Activated CD4-positive, alpha-beta T cell treated with anti-CD3 and anti-CD28 coated beads, Interleukin-2, amount 10 ng/mL, durations not matched to agents 7 days and 5 days (primary cell): ENCODE data around the gene MFSD6L. TPM values are rescaled to one million over a fixed set of nuclear protein-coding genes. Genes with fewer than 3 reads are reported as not detected.

Experiments used
- CTCF ChIA-PET: fragments of 350-600 bp; sonication (Branson Sonifier 250); formaldehyde crosslinking; loops from one replicate; lab custom pipeline; 2021; ENCODE audit warnings: antibody characterized with exemption; lab: Charles Lee
- POLR2A ChIA-PET: fragments of 350-600 bp; sonication (Branson Sonifier 250); formaldehyde crosslinking; loops from one replicate; lab custom pipeline; 2021; ENCODE audit warnings: antibody characterized with exemption; lab: Charles Lee
- DNase-seq: peaks from one replicate; pipeline ENCODE4 v3.0.0-alpha.2; 2020
- H3K27ac Mint-ChIP-seq: one replicate; pipeline ENCODE4 v1.8.0; 2021; ENCODE audit warnings: mild to moderate bottlenecking, moderate library complexity, mixed read lengths
- H3K27me3 Mint-ChIP-seq: one replicate; pipeline ENCODE4 v1.8.0; 2021; ENCODE audit warnings: mixed read lengths
- H3K36me3 Mint-ChIP-seq: one replicate; pipeline ENCODE4 v1.8.0; 2021; ENCODE audit warnings: low read depth, mixed read lengths
- H3K4me1 Mint-ChIP-seq: one replicate; pipeline ENCODE4 v1.8.0; 2021; ENCODE audit warnings: mixed read lengths
- H3K4me3 Mint-ChIP-seq: one replicate; pipeline ENCODE4 v1.8.0; 2021; ENCODE audit warnings: mild to moderate bottlenecking, moderate library complexity, mixed read lengths
- H3K9me3 Mint-ChIP-seq: one replicate; pipeline ENCODE4 v1.8.0; 2021; ENCODE audit warnings: mixed read lengths
- total RNA-seq, 2 experiments: library from RNA; stranded (reverse); gene quantifications; one replicate each; pipeline ENCODE4 v1.2.3, GENCODE V29; 2021

MFSD6L gene
- total RNA-seq, 2 experiments from 2014 or later, result 0.71 to 1.4 TPM

DNA sequence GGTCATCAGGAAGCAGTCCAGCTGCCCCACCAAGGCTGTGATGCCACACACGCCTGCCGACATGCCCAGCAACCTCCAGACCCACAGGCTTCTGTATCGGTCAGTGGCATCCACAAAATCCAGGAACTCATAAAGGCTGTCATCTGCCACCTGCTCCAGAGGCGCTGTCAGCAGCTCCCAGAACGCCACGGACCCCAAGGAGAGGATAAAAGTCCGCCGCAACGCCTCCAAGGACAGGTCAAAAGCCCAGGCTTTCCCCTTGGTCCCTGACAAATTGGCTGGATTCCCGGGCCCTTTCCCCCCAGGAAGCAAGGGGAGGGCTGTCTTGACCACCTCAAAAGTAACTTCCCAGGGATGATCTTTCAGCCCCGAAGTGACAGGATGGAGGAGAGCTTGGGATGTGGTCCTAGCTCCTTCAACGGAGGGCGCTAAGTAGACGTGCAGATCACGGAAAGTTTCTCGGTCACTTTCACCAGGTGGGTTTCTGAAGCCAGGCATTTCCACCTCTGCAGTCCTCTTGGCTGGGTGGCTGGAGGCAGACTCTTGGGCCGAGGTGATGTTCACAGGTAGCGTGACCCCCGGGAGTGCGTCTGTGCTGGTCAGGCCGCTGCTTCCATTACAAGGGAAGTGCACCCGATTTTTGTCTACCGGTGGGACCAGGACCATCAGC, 854 bp downstream of the MFSD6L start:
- no peak overlapping the region for H3K27ac Mint-ChIP-seq
- no peak for DNase-seq
- no peaks in the 10 kb centered on the region for H3K4me1 Mint-ChIP-seq
- H3K4me3 Mint-ChIP-seq, result no peak overlapping the region
- ChIA-PET POLR2A (no interaction called here), CTCF (interaction anchor here (1.4 kb wide), 1 partner anchor 12 kb away, joined by 4 read pairs; no protein-coding TSS in a partner anchor)
- H3K9me3 Mint-ChIP-seq, result no peaks in the 10 kb centered on the region
- peaks cover 2% of the 10 kb centered on the region for H3K36me3 Mint-ChIP-seq
- peaks cover 1% of the 10 kb centered on the region for H3K27me3 Mint-ChIP-seq

DNA sequence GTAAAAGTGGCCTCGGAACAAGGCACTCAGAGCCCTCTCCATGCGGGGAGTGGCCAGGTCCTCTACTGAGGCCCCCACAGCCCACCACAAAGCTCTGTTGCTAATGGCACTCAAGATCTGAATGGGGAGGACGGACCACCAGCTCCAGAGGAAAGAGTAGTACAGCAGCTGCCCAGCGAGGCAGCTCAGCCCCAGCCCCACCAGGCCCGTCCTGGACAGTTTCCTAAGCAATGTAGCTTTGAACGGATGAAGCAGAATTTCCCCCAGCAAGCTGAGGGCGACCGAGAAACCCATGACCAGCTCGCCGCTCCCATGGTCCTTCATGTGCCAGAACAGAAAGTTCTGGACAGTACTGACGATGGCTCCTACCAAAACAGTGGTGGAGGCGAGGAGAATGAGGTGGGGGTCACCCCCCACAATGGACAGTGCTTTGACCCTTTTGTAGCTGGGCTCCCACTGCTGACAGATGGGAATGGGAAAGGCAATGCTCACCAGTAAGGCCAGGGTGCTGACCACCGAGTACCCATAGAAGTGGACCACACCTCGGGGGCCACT, 1.5 kb downstream of the MFSD6L start:
- CTCF ChIA-PET, result interaction anchor here (0.6 to 1.4 kb wide), 2 partner anchors 12 to 86 kb away, joined by 3 to 4 read pairs; no protein-coding TSS in a partner anchor
- no peak for DNase-seq
- Mint-ChIP-seq H3K27me3 (peaks cover 2% of the 10 kb centered on the region), H3K27ac (no peak overlapping the region), H3K4me3 (no peak overlapping the region), H3K36me3 (peaks cover 1% of the 10 kb centered on the region), H3K4me1 (no peaks in the 10 kb centered on the region), H3K9me3 (no peaks in the 10 kb centered on the region)
- POLR2A ChIA-PET, result no interaction called here

DNA sequence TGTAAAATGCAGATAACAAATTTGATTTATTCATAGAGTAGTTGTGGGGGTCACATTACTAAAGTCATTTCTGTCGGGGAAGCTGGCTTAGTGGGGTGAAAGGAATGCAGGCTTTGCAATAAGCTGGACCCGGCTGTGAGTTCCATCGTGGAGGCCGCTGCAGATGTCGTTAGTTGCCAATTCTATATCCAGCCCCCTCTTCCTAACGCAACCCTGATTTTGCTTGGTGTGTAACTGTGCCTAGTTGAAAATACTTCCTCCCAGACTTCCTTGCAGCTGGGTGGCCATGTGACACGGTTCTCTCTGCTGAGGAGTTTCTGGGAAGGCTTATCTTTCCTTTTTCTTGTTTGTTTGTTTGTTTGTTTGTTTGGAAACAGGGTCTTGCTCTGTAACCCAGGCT, 4.5 kb downstream of the MFSD6L start:
- no peak overlapping the region for H3K27ac Mint-ChIP-seq
- ChIA-PET POLR2A (no interaction called here), CTCF (no interaction called here)
- H3K9me3 Mint-ChIP-seq, result peaks cover 7% of the 10 kb centered on the region
- peaks cover 8% of the 10 kb centered on the region for H3K27me3 Mint-ChIP-seq
- no peaks in the 10 kb centered on the region for H3K36me3 Mint-ChIP-seq
- H3K4me3 Mint-ChIP-seq, result no peak overlapping the region
- no peak for DNase-seq
- H3K4me1 Mint-ChIP-seq, result no peaks in the 10 kb centered on the region

DNA sequence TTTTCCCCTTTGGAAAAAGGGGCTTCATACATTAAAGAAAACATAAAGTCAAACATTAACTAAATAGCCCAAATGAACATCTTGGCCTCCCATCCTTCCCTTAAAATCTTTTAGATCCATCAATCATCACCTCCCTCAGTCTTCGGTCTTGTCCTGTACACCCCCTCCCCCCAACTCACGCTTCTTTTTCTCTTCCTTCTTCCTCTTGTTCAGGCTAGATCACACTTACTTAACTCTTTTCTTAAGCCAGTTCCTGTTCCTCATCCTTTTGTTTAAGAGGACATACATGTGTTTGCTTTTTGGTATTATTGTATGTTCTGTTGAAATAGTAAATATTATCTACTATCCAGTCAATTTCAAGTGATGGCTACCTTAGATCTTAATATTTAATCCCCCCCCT, 5.5 kb downstream of the MFSD6L start:
- no peaks in the 10 kb centered on the region for H3K4me1 Mint-ChIP-seq
- H3K36me3 Mint-ChIP-seq, result no peaks in the 10 kb centered on the region
- H3K27me3 Mint-ChIP-seq, result peaks cover 8% of the 10 kb centered on the region
- no peak overlapping the region for H3K4me3 Mint-ChIP-seq
- CTCF ChIA-PET, result no interaction called here
- peaks cover 7% of the 10 kb centered on the region for H3K9me3 Mint-ChIP-seq
- no peak for DNase-seq
- POLR2A ChIA-PET, result no interaction called here
- no peak overlapping the region for H3K27ac Mint-ChIP-seq

DNA sequence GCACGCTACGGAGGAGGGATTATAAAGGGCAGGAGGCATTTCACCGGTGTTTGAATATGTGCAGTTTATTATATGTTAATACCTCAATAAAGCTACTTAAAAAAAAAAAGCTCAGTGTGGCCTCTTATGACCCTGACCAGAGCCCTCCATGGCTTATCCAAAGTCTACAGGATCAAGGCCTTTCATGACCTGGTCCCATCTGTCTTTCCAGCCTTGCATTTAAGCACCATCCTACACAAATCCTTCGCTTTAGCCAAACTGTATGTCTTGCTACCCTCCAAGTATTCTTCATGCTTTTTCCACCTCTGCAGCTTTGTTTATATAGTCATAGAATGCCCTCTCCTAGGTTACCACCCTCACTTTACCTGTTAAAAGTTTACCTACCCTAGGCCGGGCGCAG, 6.5 kb downstream of the MFSD6L start:
- DNase-seq, result no peak
- ChIA-PET POLR2A (no interaction called here), CTCF (no interaction called here)
- H3K9me3 Mint-ChIP-seq, result peaks cover 7% of the 10 kb centered on the region
- H3K4me3 Mint-ChIP-seq, result no peak overlapping the region
- no peaks in the 10 kb centered on the region for H3K4me1 Mint-ChIP-seq
- H3K36me3 Mint-ChIP-seq, result no peaks in the 10 kb centered on the region
- H3K27me3 Mint-ChIP-seq, result peaks cover 10% of the 10 kb centered on the region
- no peak overlapping the region for H3K27ac Mint-ChIP-seq

DNA sequence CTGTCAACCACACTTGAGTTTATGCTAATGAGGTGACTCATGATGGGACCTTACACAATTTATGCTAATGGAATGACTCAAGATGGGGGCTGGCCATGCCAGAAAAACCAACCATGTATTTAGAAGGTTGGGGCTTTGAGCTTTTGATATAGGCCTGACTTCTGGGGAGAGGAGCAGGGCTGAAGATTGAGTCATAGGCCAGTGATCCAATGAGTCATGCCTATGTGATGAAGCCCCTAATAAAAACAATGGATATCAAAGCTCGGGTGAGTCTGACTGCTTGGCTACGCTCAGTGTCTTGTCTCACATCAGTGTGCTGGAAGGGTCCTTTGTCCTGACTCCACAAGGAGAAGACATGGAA, 7.3 kb downstream of the MFSD6L start:
- H3K27me3 Mint-ChIP-seq, result peaks cover 10% of the 10 kb centered on the region
- CTCF ChIA-PET, result no interaction called here
- no peak overlapping the region for H3K27ac Mint-ChIP-seq
- no peaks in the 10 kb centered on the region for H3K4me1 Mint-ChIP-seq
- peaks cover 7% of the 10 kb centered on the region for H3K9me3 Mint-ChIP-seq
- no peak for DNase-seq
- H3K4me3 Mint-ChIP-seq, result no peak overlapping the region
- H3K36me3 Mint-ChIP-seq, result no peaks in the 10 kb centered on the region
- POLR2A ChIA-PET, result no interaction called here

DNA sequence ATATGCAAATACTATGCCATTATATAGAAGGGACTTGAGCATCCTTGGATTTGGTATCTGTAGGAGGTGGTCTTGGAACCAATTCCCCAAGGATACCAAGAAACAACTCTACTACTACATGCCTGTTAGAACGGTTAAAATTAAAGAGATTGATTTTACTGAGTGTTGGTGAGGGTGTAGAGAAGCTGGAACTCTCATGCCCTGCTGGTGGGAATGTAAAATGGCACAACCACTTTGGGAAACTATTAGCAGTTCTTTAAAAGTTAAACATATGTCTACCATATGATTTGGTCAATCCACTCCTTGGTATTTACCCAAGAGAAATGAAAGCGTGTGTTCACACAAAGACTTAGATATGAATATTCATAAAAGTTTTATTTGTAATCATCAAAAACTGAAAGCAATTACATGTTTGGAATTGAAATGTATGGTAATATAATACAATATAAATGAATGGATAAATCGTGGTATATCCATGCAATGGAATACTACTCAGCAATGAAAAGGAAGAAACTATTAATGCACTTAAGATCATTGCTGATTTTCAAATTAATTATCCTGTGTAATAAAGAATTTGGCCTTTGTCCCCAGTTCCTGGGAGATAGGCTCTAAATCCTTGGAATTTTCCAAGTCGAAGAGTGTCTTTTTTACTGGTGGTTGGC, 7.8 kb downstream of the MFSD6L start:
- POLR2A ChIA-PET, result no interaction called here
- no peaks in the 10 kb centered on the region for H3K4me1 Mint-ChIP-seq
- peaks cover 10% of the 10 kb centered on the region for H3K27me3 Mint-ChIP-seq
- no peak for DNase-seq
- CTCF ChIA-PET, result no interaction called here
- H3K9me3 Mint-ChIP-seq, result peaks cover 7% of the 10 kb centered on the region
- H3K4me3 Mint-ChIP-seq, result no peak overlapping the region
- H3K36me3 Mint-ChIP-seq, result no peaks in the 10 kb centered on the region
- no peak overlapping the region for H3K27ac Mint-ChIP-seq

DNA sequence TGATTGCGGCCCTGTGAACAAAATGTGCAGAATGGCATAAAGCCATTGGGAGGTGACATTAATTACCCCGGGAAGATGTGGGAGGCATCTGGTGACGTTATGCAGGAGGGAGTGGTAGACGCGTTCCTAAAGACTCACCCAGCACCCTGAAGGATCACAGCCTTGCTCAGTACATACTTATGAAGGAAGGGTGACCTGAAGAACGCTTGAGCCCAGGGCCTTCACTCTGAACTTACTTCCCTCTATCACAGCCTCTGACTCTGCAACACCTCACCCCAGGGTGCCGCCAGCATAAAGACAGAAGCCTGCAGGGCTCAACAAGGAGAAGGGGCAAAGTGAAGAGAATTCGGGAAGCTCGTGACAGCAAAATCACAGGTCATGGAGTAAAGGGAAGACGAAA, 9.4 kb downstream of the MFSD6L start:
- ChIA-PET POLR2A (no interaction called here), CTCF (no interaction called here)
- Mint-ChIP-seq H3K27ac (no peak overlapping the region), H3K4me3 (no peak overlapping the region), H3K4me1 (no peaks in the 10 kb centered on the region), H3K9me3 (peaks cover 7% of the 10 kb centered on the region), H3K27me3 (peaks cover 10% of the 10 kb centered on the region), H3K36me3 (no peaks in the 10 kb centered on the region)
- no peak for DNase-seq

DNA sequence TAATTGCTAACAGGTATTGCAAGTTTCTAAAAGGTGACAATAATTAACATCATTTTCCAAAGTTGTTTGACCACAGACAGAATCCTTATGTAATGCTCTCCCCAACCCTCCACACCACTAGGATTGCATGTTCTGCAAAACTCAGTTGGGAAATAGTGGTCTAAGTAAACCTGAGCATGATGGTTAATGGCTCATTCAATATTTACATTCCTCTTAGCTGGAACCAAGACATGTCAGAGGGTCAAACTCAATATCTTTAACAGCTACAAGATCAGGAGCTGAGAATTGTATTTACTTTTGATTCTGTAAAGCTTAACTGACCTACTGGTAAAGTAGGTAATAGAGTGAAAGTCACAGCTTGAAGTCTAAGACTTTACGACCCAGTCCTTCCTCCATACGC, 10.2 kb downstream of the MFSD6L start:
- Mint-ChIP-seq H3K9me3 (peaks cover 7% of the 10 kb centered on the region), H3K27me3 (peaks cover 10% of the 10 kb centered on the region), H3K27ac (no peak overlapping the region), H3K36me3 (no peaks in the 10 kb centered on the region), H3K4me3 (no peak overlapping the region), H3K4me1 (no peaks in the 10 kb centered on the region)
- CTCF ChIA-PET, result interaction anchor here (0.6 kb wide), 2 partner anchors 18 to 481 kb away, joined by 3 to 6 read pairs; no protein-coding TSS in a partner anchor
- POLR2A ChIA-PET, result no interaction called here
- no peak for DNase-seq

DNA sequence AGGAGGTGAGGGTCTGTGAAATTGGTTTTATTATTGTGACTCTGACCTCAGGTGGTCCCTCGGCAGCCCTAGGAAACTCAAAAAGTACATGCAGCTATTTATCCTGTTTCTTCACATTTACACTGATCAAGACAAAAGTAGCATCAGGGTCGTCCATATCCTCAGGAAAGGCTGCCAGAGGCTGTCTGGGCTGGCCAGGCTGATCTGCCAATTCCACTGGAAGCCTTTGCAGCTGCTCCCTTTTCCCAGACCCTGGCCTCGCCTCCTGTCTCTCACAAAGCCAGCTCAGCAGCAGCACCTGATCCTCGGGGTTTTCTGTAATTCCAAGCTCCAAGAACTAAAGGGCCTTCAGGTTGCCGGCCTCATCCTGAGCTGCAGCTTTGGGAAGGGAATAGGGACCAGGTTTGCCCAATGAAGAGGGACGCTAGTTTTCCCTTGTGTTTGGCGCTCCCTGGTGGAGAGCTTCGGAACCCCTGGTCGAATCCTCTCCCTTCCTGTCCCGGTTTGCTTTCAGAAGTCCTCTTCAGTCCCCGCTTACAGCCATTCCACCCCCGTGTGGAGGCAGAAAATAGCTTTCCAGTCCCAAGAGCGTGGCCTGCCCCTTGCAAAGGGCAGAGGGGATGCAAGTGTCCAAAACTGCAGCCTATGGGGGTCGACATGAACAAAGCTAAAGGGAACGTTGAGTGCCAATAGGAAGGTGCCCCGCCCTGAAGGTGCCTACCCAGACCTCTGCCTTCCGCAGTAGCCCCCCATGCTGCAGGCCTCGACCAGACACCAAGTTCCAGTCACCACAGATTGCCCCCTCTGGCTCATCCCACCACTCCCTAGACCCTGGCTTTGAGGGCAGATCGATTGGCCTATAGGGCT, 13.4 kb downstream of the MFSD6L start:
- ChIA-PET POLR2A (no interaction called here), CTCF (interaction anchor here (0.6 to 2.4 kb wide), 18 partner anchors 10 to 597 kb away, joined by 3 to 8 read pairs (median 4); partner anchors contain the start of gene MFSD6L)
- peaks cover 10% of the 10 kb centered on the region for H3K27me3 Mint-ChIP-seq
- H3K9me3 Mint-ChIP-seq, result no peaks in the 10 kb centered on the region
- no peak overlapping the region for H3K27ac Mint-ChIP-seq
- no peaks in the 10 kb centered on the region for H3K36me3 Mint-ChIP-seq
- H3K4me3 Mint-ChIP-seq, result no peak overlapping the region
- DNase-seq, result peak; percentile 66
- H3K4me1 Mint-ChIP-seq, result no peaks in the 10 kb centered on the region

DNA sequence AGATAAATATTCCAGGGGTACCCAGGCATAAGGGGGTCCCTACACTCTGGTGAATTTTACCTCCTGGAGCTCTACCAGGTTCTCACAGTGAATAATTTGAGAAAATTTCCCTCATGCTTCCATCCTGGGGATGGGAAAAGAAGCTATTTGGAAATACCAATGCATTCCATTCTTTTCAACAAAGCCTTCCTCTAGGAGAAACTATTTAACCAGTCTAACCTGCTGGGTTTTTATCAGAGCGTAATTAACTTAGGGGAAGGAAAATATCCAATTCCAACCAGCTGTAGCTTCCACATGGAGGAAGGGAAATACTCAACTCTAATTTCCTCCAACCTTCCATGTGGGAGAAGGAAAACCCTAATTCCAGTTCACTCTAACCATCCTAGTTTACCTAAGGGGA, 17.0 kb downstream of the MFSD6L start:
- DNase-seq, result no peak
- CTCF ChIA-PET, result interaction anchor here (1.0 kb wide), 1 partner anchor 131 kb away, joined by 3 read pairs; no protein-coding TSS in a partner anchor
- H3K27ac Mint-ChIP-seq, result no peak overlapping the region
- no peak overlapping the region for H3K4me3 Mint-ChIP-seq
- POLR2A ChIA-PET, result no interaction called here
- H3K9me3 Mint-ChIP-seq, result no peaks in the 10 kb centered on the region
- peaks cover 20% of the 10 kb centered on the region for H3K27me3 Mint-ChIP-seq
- H3K4me1 Mint-ChIP-seq, result no peaks in the 10 kb centered on the region
- H3K36me3 Mint-ChIP-seq, result no peaks in the 10 kb centered on the region

DNA sequence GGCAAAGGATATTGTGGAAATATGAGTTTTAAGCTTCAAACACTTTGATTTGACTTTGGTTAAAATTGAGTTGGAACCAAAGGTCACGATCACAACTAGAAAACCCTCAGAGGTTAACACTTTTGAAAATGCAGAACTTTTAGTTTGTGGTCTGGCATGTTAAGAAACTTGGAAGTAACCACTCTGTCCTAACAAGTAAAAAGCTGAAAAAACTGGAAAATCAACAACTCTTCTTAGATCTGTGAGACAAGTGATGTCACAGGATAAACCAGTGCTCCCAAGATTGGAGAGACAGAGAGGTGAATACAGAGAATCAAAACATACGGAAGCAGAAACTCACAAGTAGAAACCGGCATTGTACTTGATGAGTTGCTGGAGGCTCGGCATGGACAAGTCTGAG, 17.4 kb downstream of the MFSD6L start:
- H3K4me1 Mint-ChIP-seq, result no peaks in the 10 kb centered on the region
- H3K27ac Mint-ChIP-seq, result no peak overlapping the region
- H3K9me3 Mint-ChIP-seq, result no peaks in the 10 kb centered on the region
- ChIA-PET POLR2A (no interaction called here), CTCF (interaction anchor here (1.0 kb wide), 1 partner anchor 131 kb away, joined by 3 read pairs; no protein-coding TSS in a partner anchor)
- DNase-seq, result no peak
- peaks cover 24% of the 10 kb centered on the region for H3K27me3 Mint-ChIP-seq
- no peak overlapping the region for H3K4me3 Mint-ChIP-seq
- H3K36me3 Mint-ChIP-seq, result no peaks in the 10 kb centered on the region
